ENCODE results near the gene SYT6.

DNA sequence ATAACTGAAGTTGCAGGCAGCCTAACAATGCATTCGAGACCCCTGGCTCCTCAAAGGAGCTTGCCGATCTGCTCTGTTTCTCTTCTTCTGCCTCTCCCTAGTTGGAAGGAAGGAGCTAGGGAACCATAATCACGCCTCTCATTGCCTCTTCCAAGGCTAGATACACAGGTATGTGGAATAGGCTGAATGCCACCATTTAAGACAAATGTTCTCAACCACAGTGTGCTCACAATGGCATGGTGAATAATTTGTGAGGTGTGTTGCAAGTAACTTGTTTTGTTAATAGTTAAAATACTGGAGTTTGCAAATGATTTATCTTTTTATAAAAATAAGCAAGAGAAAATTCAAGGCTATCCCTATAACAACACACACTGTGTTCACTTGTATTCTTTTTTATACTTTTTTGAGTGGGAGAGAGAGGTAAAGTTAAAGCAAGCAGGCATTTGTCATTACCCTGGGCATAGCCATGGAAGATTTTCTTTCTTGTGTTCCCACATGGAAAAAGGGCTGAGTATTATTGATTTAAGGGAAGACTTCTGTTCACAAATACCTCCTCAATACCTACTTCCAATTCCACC is 45.4 kb upstream of the SYT6 start:
- TF ChIP-seq POLR2AphosphoS5 (IDR thresholded peaks at IDR 0.05; ENCODE audit: low read depth, low read length) (no peak), TCF7L2 (IDR thresholded peaks at IDR 0.05; ENCODE audit: low read depth, low read length) (no peak)
- TF ChIP-seq, protein P1, sequence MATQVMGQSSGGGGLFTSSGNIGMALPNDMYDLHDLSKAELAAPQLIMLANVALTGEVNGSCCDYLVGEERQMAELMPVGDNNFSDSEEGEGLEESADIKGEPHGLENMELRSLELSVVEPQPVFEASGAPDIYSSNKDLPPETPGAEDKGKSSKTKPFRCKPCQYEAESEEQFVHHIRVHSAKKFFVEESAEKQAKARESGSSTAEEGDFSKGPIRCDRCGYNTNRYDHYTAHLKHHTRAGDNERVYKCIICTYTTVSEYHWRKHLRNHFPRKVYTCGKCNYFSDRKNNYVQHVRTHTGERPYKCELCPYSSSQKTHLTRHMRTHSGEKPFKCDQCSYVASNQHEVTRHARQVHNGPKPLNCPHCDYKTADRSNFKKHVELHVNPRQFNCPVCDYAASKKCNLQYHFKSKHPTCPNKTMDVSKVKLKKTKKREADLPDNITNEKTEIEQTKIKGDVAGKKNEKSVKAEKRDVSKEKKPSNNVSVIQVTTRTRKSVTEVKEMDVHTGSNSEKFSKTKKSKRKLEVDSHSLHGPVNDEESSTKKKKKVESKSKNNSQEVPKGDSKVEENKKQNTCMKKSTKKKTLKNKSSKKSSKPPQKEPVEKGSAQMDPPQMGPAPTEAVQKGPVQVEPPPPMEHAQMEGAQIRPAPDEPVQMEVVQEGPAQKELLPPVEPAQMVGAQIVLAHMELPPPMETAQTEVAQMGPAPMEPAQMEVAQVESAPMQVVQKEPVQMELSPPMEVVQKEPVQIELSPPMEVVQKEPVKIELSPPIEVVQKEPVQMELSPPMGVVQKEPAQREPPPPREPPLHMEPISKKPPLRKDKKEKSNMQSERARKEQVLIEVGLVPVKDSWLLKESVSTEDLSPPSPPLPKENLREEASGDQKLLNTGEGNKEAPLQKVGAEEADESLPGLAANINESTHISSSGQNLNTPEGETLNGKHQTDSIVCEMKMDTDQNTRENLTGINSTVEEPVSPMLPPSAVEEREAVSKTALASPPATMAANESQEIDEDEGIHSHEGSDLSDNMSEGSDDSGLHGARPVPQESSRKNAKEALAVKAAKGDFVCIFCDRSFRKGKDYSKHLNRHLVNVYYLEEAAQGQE (IDR thresholded peaks at IDR 0.05; ENCODE audit: insufficient read depth in 1 of 2, low read depth in 2 of 2, low read length in 1 of 2) = no peak
- TF ChIP-seq, protein P2, sequence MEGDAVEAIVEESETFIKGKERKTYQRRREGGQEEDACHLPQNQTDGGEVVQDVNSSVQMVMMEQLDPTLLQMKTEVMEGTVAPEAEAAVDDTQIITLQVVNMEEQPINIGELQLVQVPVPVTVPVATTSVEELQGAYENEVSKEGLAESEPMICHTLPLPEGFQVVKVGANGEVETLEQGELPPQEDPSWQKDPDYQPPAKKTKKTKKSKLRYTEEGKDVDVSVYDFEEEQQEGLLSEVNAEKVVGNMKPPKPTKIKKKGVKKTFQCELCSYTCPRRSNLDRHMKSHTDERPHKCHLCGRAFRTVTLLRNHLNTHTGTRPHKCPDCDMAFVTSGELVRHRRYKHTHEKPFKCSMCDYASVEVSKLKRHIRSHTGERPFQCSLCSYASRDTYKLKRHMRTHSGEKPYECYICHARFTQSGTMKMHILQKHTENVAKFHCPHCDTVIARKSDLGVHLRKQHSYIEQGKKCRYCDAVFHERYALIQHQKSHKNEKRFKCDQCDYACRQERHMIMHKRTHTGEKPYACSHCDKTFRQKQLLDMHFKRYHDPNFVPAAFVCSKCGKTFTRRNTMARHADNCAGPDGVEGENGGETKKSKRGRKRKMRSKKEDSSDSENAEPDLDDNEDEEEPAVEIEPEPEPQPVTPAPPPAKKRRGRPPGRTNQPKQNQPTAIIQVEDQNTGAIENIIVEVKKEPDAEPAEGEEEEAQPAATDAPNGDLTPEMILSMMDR (IDR thresholded peaks at IDR 0.05) = no peak

Data from Panc1 (cell line).